Renal cortical epithelial cell (primary cell): Measurements from ENCODE around the gene THAP7. TPM values are rescaled to one million over a fixed set of nuclear protein-coding genes. Genes with fewer than 3 reads are reported as not detected.

Experiments used
- DNase-seq: peaks from one replicate; pipeline ENCODE4 v3.0.0-alpha.2; 2011; ENCODE audit warnings: low read depth
- total RNA-seq: library from RNA; depleted of rRNA; stranded (reverse); fragments of >200 nt; gene quantifications from 2 replicates; pipeline ENCODE4 v1.2.3, GENCODE V29; 2014

Gene THAP7
- total RNA-seq, 1 donor from 2014 or later = 11.4 TPM

GRCh38 chr22:21031545-21032036 lies 29.7 kb upstream of the THAP7 start:
- DNase-seq = no peak

GRCh38 chr22:21030621-21031544 lies 29.0 kb upstream of the THAP7 start:
- DNase-seq = no peak

DNA sequence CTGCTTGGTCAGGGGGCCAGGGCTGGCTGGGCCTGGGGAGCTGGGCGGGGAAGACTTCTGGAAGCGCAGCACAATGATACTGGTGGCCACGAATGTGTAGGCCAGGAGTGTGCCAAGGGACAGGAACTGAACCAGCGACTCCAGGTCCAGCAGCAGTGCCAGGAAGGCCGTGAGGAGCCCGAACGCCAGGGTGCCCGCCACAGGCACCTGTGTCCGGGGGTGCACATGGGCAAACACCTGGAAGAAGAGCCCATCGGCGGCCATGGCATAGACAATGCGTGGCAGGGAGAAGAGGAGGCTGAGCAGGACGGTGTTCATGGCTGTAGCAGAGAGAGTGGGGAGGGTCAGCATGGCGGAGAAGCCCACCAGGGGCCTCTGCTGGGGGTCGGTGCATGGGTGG lies 28.1 kb upstream of the THAP7 start:
- no peak for DNase-seq

GRCh38 chr22:21029486-21030025 lies 27.6 kb upstream of the THAP7 start:
- DNase-seq = no peak

DNA sequence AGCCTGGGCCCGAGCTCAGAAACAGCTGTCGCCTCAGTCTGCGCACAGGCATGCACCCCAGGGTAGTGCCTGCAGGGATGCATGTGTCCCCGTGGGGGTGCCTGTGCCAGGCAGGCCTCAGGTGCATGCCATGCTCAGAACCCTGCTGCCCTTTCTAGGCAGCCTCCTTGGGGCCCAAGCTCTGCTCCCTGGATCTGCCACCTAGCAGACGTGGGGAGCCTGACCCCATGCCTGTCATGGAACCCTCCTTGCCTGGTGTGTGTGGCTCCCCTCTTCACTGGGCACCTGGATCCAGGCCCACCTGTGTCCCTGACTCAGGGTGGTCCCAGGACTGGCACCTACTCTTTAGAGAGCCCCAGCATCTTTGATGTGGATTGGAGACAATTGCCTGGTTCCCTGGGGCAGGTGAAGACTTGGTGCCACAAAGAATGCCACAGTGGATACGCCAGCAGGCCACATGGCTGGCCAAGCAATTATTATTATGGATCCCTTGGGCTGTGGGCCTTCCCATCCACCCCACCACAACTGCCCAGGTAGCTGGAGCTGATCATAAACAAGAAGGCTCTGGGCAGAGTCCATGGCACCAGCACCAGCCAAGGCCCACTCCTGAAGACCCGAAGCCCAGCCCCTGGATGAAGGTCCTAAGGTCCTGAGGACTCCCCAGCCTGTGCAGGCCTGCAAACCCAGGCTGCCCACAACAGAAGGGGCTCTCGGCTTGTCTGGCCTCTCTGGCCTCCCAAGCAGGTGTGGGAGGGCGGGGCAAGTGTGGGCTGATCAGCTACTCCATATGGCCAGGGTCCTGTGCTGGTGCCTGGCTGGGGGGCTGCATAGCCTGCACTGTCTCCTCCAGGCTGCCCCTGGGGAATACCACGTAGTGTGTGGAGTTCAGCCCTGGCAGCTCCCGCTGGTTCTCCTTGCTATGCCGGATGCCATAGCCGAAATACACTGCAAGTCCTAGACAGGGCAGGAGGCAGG lies 26.6 kb upstream of the THAP7 start:
- DNase-seq = no peak

- no peak for DNase-seq
These were observed 25.1 kb upstream of the THAP7 start for GRCh38 chr22:21026783-21027692.

DNA sequence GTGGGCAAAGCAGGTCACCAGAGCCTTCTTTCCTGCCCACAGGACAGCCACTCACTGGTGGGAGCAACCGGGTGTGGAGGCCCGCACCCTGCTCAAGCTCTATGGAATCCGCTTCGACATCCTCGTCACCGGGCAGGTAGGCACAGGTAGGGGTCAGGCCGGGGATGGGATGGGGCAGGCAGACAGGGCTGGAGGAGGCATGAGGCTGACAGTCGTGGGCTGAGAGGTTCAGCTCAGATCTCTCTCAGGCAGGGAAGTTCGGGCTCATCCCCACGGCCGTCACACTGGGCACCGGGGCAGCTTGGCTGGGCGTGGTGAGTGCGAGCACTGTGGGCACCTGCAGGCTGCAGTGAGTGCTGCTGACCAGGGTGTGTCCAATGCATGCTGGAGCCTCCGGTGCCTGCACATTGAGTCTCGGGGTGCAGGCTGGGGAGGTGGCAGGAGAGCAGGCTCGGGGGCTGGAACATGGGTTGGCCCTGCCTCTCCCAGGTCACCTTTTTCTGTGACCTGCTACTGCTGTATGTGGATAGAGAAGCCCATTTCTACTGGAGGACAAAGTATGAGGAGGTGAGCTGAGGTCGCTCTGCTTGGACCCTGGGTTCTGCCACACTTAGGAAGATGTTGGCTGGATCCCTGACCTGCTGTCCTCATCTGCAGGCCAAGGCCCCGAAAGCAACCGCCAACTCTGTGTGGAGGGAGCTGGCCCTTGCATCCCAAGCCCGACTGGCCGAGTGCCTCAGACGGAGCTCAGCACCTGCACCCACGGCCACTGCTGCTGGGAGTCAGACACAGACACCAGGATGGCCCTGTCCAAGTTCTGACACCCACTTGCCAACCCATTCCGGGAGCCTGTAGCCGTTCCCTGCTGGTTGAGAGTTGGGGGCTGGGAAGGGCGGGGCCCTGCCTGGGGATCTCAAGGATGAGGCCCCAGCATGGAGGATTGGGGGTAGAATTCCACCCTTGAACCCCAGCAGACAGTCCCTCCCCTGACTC lies 24.1 kb upstream of the THAP7 start:
- DNase-seq = no peak

- DNase-seq = no peak
These were observed 23.3 kb upstream of the THAP7 start for GRCh38 chr22:21025266-21025665.

DNA sequence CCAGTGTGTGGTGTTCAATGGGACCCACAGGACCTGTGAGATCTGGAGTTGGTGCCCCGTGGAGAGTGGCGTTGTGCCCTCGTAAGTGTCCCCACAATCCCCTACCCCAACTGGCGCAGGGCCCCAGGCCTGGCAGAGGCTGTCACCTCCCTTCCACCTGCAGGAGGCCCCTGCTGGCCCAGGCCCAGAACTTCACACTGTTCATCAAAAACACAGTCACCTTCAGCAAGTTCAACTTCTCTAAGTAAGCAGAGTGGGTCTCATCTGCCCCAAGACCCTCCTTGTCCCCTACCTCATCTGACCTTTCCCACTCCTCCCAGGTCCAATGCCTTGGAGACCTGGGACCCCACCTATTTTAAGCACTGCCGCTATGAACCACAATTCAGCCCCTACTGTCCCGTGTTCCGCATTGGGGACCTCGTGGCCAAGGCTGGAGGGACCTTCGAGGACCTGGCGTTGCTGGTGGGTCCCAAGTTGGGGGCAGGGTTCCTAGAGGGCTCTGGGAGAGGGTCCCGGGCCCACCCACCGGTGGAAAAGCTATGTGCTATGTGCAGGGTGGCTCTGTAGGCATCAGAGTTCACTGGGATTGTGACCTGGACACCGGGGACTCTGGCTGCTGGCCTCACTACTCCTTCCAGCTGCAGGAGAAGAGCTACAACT lies 21.2 kb upstream of the THAP7 start:
- DNase-seq = no peak

DNA sequence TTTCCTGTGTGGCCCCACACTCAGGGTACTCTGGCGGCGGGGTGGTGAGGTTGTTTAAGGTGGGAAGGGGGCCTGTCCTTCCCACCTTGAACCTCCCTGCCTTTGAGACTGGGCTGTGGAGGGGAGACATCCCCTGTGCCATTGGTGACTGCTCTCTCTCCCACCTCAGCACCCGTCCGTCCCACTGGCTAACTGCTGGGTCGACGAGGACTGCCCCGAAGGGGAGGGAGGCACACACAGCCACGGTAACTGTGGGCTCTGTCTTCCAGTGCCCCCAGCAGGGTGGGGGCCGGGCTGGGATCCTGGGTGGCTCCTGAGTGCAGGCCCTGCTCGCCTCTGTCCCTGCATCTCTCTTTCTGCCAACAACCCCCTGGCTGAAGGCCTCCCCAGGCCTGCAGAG lies 20.6 kb upstream of the THAP7 start:
- no peak for DNase-seq

DNA sequence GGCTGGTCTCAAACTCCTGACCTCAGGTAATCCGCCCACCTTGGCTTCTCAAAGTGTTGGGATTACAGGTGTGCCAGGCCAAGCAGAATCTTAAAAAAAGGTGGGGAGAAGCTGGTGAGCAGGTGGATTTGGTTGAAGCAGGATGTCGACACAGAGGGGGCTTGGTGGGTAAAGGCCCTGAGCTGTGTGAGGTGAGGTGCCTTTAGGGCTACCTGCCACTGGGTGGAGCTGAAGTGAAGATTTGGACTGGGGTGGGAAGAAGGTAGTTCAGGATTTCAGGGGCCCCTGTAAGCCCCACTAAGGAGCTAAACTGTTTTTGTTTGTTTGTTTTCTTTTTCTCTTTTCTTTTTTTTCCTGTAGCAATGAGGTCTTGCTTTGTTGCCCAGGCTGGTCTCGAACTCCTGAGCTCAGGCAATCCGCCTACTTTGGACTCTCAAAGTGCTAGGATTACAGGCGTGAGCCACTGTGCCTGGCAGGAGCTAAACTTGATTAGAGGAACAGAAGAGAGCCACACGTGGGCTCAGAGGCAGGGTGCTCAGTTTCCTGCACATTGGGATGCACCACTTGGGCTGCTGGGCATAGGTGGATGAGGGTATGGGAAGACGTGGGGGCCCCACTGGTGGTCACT lies 19.0 kb upstream of the THAP7 start:
- no peak for DNase-seq

GRCh38 chr22:21018314-21018713 lies 16.4 kb upstream of the THAP7 start:
- no peak for DNase-seq

DNA sequence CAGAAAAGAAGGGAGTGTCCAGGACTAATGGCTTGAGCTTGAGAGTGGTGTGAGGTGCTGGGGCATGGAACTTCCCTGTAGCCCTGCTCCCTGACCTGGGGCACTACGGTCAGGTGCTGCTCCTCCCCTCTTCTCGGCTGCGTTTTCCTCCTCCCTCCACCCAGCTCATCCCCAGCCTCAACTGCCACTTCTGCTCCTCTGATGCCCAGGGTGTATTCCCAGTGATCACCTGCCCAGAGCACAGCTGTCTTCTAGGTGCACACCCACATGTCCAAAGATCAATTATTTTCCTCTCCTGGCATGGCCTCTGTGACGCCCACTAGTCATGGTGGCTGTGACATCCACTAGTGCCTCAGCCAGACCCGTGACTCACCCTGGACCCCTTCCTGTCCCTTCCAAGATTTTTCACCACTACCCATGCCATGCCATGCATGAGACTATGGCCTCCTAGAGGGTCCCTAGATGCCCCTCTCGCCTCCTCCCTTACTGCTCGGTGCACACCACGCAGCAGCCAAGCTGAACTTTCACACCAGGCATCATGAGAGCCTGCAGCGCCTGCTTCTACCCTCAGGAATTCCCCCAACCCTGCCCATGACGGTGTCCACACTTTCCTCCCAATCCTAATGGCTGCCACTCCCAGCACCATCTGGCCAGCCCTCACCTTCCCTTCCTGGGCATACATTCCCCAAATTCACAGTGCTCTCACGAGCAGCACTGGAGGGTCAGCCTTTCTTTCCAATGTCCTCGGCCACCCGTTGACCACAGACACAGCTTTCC lies 14.9 kb upstream of the THAP7 start:
- DNase-seq = no peak

- DNase-seq = no peak
These were observed 13.6 kb upstream of the THAP7 start for GRCh38 chr22:21015466-21016006.

DNA sequence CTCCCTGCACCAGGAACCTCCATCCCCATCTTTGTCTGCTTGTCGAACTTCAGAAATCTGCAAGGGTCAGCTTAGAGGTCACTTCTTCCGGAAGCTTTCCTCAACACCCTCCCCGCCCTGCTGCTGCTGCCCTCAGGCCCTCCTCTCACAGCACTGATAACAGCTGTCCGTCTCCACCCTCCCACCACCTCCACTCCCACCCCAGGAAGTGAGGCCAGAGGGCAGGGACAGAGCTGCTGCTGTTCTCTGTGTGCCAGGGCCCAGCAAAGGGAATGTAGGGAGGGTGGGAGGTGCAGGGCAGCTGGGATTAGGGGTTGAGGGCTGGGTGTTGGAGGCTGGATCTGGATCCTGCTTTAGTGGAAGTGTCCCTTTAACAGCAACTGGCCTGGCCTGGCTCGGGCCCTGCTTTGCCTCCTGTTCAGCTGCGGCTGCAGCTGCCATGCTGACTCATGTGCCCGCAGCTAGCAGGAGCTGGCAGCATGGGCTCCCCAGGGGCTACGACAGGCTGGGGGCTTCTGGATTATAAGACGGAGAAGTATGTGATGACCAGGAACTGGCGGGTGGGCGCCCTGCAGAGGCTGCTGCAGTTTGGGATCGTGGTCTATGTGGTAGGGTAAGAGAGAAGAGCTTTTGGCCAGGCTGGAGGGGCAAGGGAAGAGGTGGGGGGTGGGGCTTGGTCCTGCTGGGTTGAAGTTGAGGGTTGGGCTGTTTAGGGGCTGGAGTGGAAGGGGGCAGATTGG lies 13.0 kb upstream of the THAP7 start, which contains the start of gene P2RX6:
P2RX6 (plus strand) TSS at position 440 of the 740 bp plus-strand sequence; CDS start at position 450, 10 bp downstream.
- DNase-seq = no peak

GRCh38 chr22:21014202-21014725 lies 12.3 kb upstream of the THAP7 start:
- DNase-seq = peak; percentile 67
